ENCODE data around the gene TEX9.
"Not testable (repeated sequence)": the region's sequence is repeated elsewhere in the genome, so short reads cannot be mapped to it uniquely, and the experiment has no call there.

The TEX9 gene

GRCh38 chr15:56358604-56359003, 6.6 kb upstream of the TEX9 start:
- H3K9me3 ChIP-seq (ENCODE audit: control insufficient read depth in 1 of 2, low read length in 2 of 2), result no peaks in the 10 kb centered on the region
- H3K27me3 ChIP-seq (ENCODE audit: control insufficient read depth in 1 of 2, insufficient read depth in 2 of 2, low read length in 2 of 2), result no peaks in the 10 kb centered on the region
- no peak overlapping the region for H3K9ac ChIP-seq (ENCODE audit: low read depth in 1 of 2, low read length in 2 of 2)
- no peaks in the 10 kb centered on the region for H3K4me1 ChIP-seq (ENCODE audit: control insufficient read depth in 1 of 2, insufficient read depth in 2 of 2, low read length in 2 of 2)
- H3K36me3 ChIP-seq (ENCODE audit: control insufficient read depth in 1 of 2, insufficient read depth in 2 of 2, low read length in 2 of 2), result no peaks in the 10 kb centered on the region
- no peak overlapping the region for H3K27ac ChIP-seq (ENCODE audit: low read depth, low read length)
- H3K4me3 ChIP-seq (ENCODE audit: low read depth in 1 of 2, low read length in 2 of 2), result no peak overlapping the region

DNA sequence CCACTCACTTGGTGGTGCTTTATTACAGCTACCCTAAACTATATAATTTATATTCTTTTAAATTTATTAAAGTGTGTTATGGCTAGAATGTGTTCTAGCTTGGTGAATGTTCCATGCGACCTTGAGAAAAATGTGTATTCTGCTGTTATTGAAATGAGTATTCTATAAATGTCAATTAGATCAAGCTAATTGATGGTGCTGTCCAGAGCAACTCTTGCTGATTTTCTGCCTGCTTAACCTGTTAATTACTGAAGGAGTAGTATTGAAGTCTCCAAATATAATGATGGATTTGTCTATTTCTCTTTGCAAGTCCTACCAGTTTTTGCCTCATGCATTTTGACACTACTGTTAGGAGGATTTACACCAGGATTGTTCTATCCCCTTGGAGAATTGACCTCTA, 3.2 kb upstream of the TEX9 start:
- Histone ChIP-seq H3K36me3 (ENCODE audit: control insufficient read depth in 1 of 2, insufficient read depth in 2 of 2, low read length in 2 of 2) (no peaks in the 10 kb centered on the region), H3K27me3 (ENCODE audit: control insufficient read depth in 1 of 2, insufficient read depth in 2 of 2, low read length in 2 of 2) (no peaks in the 10 kb centered on the region), H3K9ac (ENCODE audit: low read depth in 1 of 2, low read length in 2 of 2) (no peak overlapping the region), H3K4me3 (ENCODE audit: low read depth in 1 of 2, low read length in 2 of 2) (no peak overlapping the region), H3K4me1 (ENCODE audit: control insufficient read depth in 1 of 2, insufficient read depth in 2 of 2, low read length in 2 of 2) (peaks cover 5 to 6% of the 10 kb centered on the region in 2 donors), H3K9me3 (ENCODE audit: control insufficient read depth in 1 of 2, low read length in 2 of 2) (no peaks in the 10 kb centered on the region), H3K27ac (ENCODE audit: low read depth, low read length) (no peak overlapping the region)

- Histone ChIP-seq H3K27ac (ENCODE audit: low read depth, low read length) (no peak overlapping the region), H3K9ac (ENCODE audit: low read depth in 1 of 2, low read length in 2 of 2) (peak overlapping the region; percentile 12 to 62)
These were observed 985 bp downstream of the TEX9 start for GRCh38 chr15:56366211-56366610.

DNA sequence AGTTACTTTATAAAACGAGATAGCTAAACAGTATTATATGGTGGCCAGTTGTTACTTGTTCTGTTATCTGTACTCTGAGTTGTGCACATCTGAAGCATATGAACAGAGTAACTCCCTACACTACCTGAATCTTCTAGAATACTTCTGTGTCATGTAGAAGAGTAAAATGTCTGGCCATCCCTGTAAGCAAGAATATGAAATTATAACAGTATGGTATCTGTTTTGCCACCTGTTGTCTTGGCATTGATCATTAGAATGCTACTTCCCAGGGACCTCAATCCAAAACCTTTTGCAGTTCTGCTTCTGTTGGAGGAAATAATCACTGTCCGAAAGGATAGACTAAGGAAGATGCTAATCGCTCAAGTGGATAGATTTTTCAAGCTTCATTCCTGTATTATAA, 1.9 kb downstream of the TEX9 start:
- Histone ChIP-seq H3K4me3 (ENCODE audit: low read depth in 1 of 2, low read length in 2 of 2) (peak overlapping the region; percentile 22 to 82), H3K27ac (ENCODE audit: low read depth, low read length) (no peak overlapping the region), H3K27me3 (ENCODE audit: control insufficient read depth in 1 of 2, insufficient read depth in 2 of 2, low read length in 2 of 2) (no peaks in the 10 kb centered on the region), H3K36me3 (ENCODE audit: control insufficient read depth in 1 of 2, insufficient read depth in 2 of 2, low read length in 2 of 2) (no peaks in the 10 kb centered on the region), H3K9me3 (ENCODE audit: control insufficient read depth in 1 of 2, low read length in 2 of 2) (no peaks in the 10 kb centered on the region), H3K4me1 (ENCODE audit: control insufficient read depth in 1 of 2, insufficient read depth in 2 of 2, low read length in 2 of 2) (peaks cover 5 to 12% of the 10 kb centered on the region in 2 donors), H3K9ac (ENCODE audit: low read depth in 1 of 2, low read length in 2 of 2) (no peak overlapping the region)

More at GRCh38 chr15:56366211-56366610, 985 bp downstream of the TEX9 start:
- Histone ChIP-seq H3K9me3 (ENCODE audit: control insufficient read depth in 1 of 2, low read length in 2 of 2) (no peaks in the 10 kb centered on the region), H3K4me3 (ENCODE audit: low read depth in 1 of 2, low read length in 2 of 2) (peak overlapping the region; percentile 82 to 94), H3K27me3 (ENCODE audit: control insufficient read depth in 1 of 2, insufficient read depth in 2 of 2, low read length in 2 of 2) (no peaks in the 10 kb centered on the region), H3K36me3 (ENCODE audit: control insufficient read depth in 1 of 2, insufficient read depth in 2 of 2, low read length in 2 of 2) (no peaks in the 10 kb centered on the region), H3K4me1 (ENCODE audit: control insufficient read depth in 1 of 2, insufficient read depth in 2 of 2, low read length in 2 of 2) (peaks cover 5 to 10% of the 10 kb centered on the region in 2 donors)

GRCh38 chr15:56369234-56369633, 4.0 kb downstream of the TEX9 start:
- Histone ChIP-seq H3K36me3 (ENCODE audit: control insufficient read depth in 1 of 2, insufficient read depth in 2 of 2, low read length in 2 of 2) (no peaks in the 10 kb centered on the region), H3K27ac (ENCODE audit: low read depth, low read length) (no peak overlapping the region), H3K9me3 (ENCODE audit: control insufficient read depth in 1 of 2, low read length in 2 of 2) (no peaks in the 10 kb centered on the region), H3K9ac (ENCODE audit: low read depth in 1 of 2, low read length in 2 of 2) (no peak overlapping the region), H3K4me3 (ENCODE audit: low read depth in 1 of 2, low read length in 2 of 2) (no peak overlapping the region), H3K4me1 (ENCODE audit: control insufficient read depth in 1 of 2, insufficient read depth in 2 of 2, low read length in 2 of 2) (peaks cover 9 to 22% of the 10 kb centered on the region in 2 donors), H3K27me3 (ENCODE audit: control insufficient read depth in 1 of 2, insufficient read depth in 2 of 2, low read length in 2 of 2) (no peaks in the 10 kb centered on the region)

DNA sequence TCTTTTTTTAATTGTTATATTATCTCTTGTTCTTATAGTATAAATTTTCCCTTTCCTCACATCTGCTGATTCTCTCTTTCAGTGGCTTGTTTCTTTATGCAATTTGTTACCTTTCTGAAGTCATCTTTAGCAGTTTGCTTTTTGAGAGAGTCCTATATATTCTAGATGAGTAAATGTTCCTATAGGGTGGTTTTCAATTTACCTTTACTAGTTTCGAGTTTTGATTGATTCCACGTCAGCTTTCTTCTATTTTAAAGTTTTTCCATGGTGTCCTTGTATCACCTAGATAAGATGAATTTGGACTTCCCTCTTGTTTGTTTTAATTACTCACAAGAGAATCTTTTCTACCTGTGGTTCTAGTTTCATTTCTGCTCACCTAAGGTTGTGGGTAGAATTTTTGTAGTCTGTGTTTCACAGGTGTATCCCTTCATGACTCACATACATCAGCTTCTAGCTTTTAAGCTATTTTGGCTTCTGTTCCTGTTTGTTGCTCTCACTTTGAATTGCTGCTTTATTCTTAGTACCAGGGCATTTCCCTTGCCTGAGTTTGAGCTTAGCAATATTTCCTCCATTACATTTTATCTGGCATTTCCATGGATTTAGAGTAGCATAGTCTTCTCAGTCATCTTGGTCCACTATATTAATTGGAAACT, 6.4 kb downstream of the TEX9 start:
- Histone ChIP-seq H3K27me3 (ENCODE audit: control insufficient read depth in 1 of 2, insufficient read depth in 2 of 2, low read length in 2 of 2) (no peaks in the 10 kb centered on the region), H3K4me3 (ENCODE audit: low read depth in 1 of 2, low read length in 2 of 2) (peak overlapping the region; percentile 25 to 56), H3K27ac (ENCODE audit: low read depth, low read length) (no peak overlapping the region), H3K4me1 (ENCODE audit: control insufficient read depth in 1 of 2, insufficient read depth in 2 of 2, low read length in 2 of 2) (peaks cover 4 to 17% of the 10 kb centered on the region in 2 donors), H3K36me3 (ENCODE audit: control insufficient read depth in 1 of 2, insufficient read depth in 2 of 2, low read length in 2 of 2) (no peaks in the 10 kb centered on the region), H3K9ac (ENCODE audit: low read depth in 1 of 2, low read length in 2 of 2) (peak overlapping the region in 1 of 2 donors; percentile 25), H3K9me3 (ENCODE audit: control insufficient read depth in 1 of 2, low read length in 2 of 2) (no peaks in the 10 kb centered on the region)

DNA sequence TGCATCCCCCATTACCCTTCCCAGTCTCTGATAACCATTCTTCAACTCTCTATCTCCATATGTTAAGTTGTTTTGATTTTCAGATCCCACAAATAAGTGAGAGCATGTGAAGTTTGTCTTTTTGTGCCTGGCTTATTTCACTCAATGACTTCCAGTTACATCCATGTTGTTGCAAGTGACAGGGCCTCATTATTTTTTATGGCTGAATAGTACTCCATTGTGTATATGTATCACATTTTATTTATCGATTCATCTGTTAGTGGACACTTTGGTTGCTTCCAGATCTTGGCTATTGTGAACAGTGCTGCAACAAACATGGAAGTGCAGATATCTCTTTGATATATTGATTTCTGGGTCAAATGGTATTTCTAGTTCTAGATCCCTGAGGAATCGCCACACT, 9.5 kb downstream of the TEX9 start:
- not testable (repeated sequence) for H3K36me3 ChIP-seq (ENCODE audit: control insufficient read depth in 1 of 2, insufficient read depth in 2 of 2, low read length in 2 of 2); H3K27ac ChIP-seq (ENCODE audit: low read depth, low read length)

DNA sequence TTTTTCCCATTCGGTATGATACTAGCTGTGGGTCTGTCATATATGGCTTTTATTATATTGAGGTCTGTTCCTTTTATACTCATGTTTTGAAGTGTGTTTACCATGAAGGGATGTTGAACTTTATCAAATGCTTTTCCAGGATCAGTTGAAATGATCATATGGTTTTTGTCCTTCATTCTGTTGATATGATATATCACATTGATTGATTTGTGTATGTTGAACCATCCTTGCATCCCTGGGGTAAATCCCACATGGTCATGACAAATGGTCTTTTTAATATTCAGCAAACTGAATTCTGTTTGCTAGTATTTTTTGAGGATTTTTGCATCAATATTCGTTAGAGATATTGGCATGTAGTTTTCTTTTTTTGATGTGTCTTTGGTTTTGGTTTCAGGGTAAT, 12.6 kb downstream of the TEX9 start:
- H3K4me3 ChIP-seq (ENCODE audit: low read depth in 1 of 2, low read length in 2 of 2); H3K27ac ChIP-seq (ENCODE audit: low read depth, low read length); H3K27me3 ChIP-seq (ENCODE audit: control insufficient read depth in 1 of 2, insufficient read depth in 2 of 2, low read length in 2 of 2); H3K9me3 ChIP-seq (ENCODE audit: control insufficient read depth in 1 of 2, low read length in 2 of 2); H3K36me3 ChIP-seq (ENCODE audit: control insufficient read depth in 1 of 2, insufficient read depth in 2 of 2, low read length in 2 of 2); H3K9ac ChIP-seq (ENCODE audit: low read depth in 1 of 2, low read length in 2 of 2); H3K4me1 ChIP-seq (ENCODE audit: control insufficient read depth in 1 of 2, insufficient read depth in 2 of 2, low read length in 2 of 2): not testable (repeated sequence)

More for the DNA sequence above, 9.5 kb downstream of the TEX9 start:
- H3K9ac ChIP-seq (ENCODE audit: low read depth in 1 of 2, low read length in 2 of 2); H3K9me3 ChIP-seq (ENCODE audit: control insufficient read depth in 1 of 2, low read length in 2 of 2); H3K4me3 ChIP-seq (ENCODE audit: low read depth in 1 of 2, low read length in 2 of 2); H3K27me3 ChIP-seq (ENCODE audit: control insufficient read depth in 1 of 2, insufficient read depth in 2 of 2, low read length in 2 of 2): not testable (repeated sequence)
- peaks cover 4 to 17% of the 10 kb centered on the region in 2 donors for H3K4me1 ChIP-seq (ENCODE audit: control insufficient read depth in 1 of 2, insufficient read depth in 2 of 2, low read length in 2 of 2)

GRCh38 chr15:56383010-56383409, 17.8 kb downstream of the TEX9 start:
- Histone ChIP-seq H3K9me3 (ENCODE audit: control insufficient read depth in 1 of 2, low read length in 2 of 2) (no peaks in the 10 kb centered on the region), H3K4me1 (ENCODE audit: control insufficient read depth in 1 of 2, insufficient read depth in 2 of 2, low read length in 2 of 2) (no peaks in the 10 kb centered on the region), H3K9ac (ENCODE audit: low read depth in 1 of 2, low read length in 2 of 2) (no peak overlapping the region), H3K4me3 (ENCODE audit: low read depth in 1 of 2, low read length in 2 of 2) (no peak overlapping the region), H3K36me3 (ENCODE audit: control insufficient read depth in 1 of 2, insufficient read depth in 2 of 2, low read length in 2 of 2) (peaks cover 0 to 4% of the 10 kb centered on the region in 2 donors), H3K27ac (ENCODE audit: low read depth, low read length) (no peak overlapping the region), H3K27me3 (ENCODE audit: control insufficient read depth in 1 of 2, insufficient read depth in 2 of 2, low read length in 2 of 2) (no peaks in the 10 kb centered on the region)

GRCh38 chr15:56385908-56386307, 20.7 kb downstream of the TEX9 start:
- H3K4me3 ChIP-seq (ENCODE audit: low read depth in 1 of 2, low read length in 2 of 2), result no peak overlapping the region
- no peak overlapping the region for H3K9ac ChIP-seq (ENCODE audit: low read depth in 1 of 2, low read length in 2 of 2)
- H3K27me3 ChIP-seq (ENCODE audit: control insufficient read depth in 1 of 2, insufficient read depth in 2 of 2, low read length in 2 of 2), result no peaks in the 10 kb centered on the region
- no peaks in the 10 kb centered on the region for H3K4me1 ChIP-seq (ENCODE audit: control insufficient read depth in 1 of 2, insufficient read depth in 2 of 2, low read length in 2 of 2)
- H3K27ac ChIP-seq (ENCODE audit: low read depth, low read length), result no peak overlapping the region
- H3K36me3 ChIP-seq (ENCODE audit: control insufficient read depth in 1 of 2, insufficient read depth in 2 of 2, low read length in 2 of 2), result peaks cover 0 to 4% of the 10 kb centered on the region in 2 donors
- no peaks in the 10 kb centered on the region for H3K9me3 ChIP-seq (ENCODE audit: control insufficient read depth in 1 of 2, low read length in 2 of 2)

Measured in duodenal mucosa (tissue), 2 donors.